ENCODE results near the gene PTGDS. TPM values are rescaled to one million over a fixed set of nuclear protein-coding genes. Genes with fewer than 3 reads are reported as not detected.
"Not testable (repeated sequence)": the region's sequence is repeated elsewhere in the genome, so short reads cannot be mapped to it uniquely, and the experiment has no call there.

Gene PTGDS
- total and polyA plus RNA-seq, 4 donors = 304 to 6,990 (median 1,953) TPM

GRCh38 chr9:136995772-136996311, 18.5 kb downstream of the PTGDS start:
- Histone ChIP-seq H3K27me3 (ENCODE audit: control insufficient read depth, insufficient read depth, low read length) (peaks cover 17% of the 10 kb centered on the region), H3K36me3 (ENCODE audit: control insufficient read depth, insufficient read depth, low read length) (peaks cover 36% of the 10 kb centered on the region), H3K9me3 (ENCODE audit: control insufficient read depth, insufficient read depth, low read length) (no peaks in the 10 kb centered on the region), H3K4me1 (ENCODE audit: control insufficient read depth, insufficient read depth, low read length) (peaks cover 53% of the 10 kb centered on the region), H3K4me3 (ENCODE audit: low read depth, low read length) (no peak overlapping the region), H3K27ac (ENCODE audit: low read depth, low read length) (peak overlapping the region; percentile 8)
- peak in 1 of 6 donors; percentile 79 for DNase-seq (ENCODE audit: low read depth in 4 of 6, low spot score in 6 of 6)
- WGBS (ENCODE audit: insufficient coverage) = 30% methylated on average over 12 of the region's 12 CpGs

GRCh38 chr9:136996361-136997292, 19.3 kb downstream of the PTGDS start, which contains the start of gene CLIC3:
Gene CLIC3 (minus strand): TSS chr9:136996568. CDS start chr9:136996543, 25 bp downstream.
- 29% methylated on average over 32 of the region's 35 CpGs for WGBS (ENCODE audit: insufficient coverage)
- H3K27me3 ChIP-seq (ENCODE audit: control insufficient read depth, insufficient read depth, low read length) = peaks cover 17% of the 10 kb centered on the region
- H3K36me3 ChIP-seq (ENCODE audit: control insufficient read depth, insufficient read depth, low read length) = peaks cover 36% of the 10 kb centered on the region
- H3K4me3 ChIP-seq (ENCODE audit: low read depth, low read length) = no peak within 1 kb of the TSS
- no peaks in the 10 kb centered on the region for H3K9me3 ChIP-seq (ENCODE audit: control insufficient read depth, insufficient read depth, low read length)
- peak within 1 kb of the TSS; percentile 8 for H3K27ac ChIP-seq (ENCODE audit: low read depth, low read length)
- H3K4me1 ChIP-seq (ENCODE audit: control insufficient read depth, insufficient read depth, low read length) = peaks cover 51% of the 10 kb centered on the region
- DNase-seq (ENCODE audit: low read depth in 4 of 6, low spot score in 6 of 6) = no peak

- Histone ChIP-seq H3K27me3 (ENCODE audit: control insufficient read depth, insufficient read depth, low read length) (peaks cover 19% of the 10 kb centered on the region), H3K27ac (ENCODE audit: low read depth, low read length) (no peak overlapping the region)
Measured at GRCh38 chr9:136997371-136997770, 20.1 kb downstream of the PTGDS start.

GRCh38 chr9:136997830-136998234, 20.5 kb downstream of the PTGDS start:
- no peak for DNase-seq (ENCODE audit: low read depth in 4 of 6, low spot score in 6 of 6)
- WGBS (ENCODE audit: insufficient coverage) = 66% methylated on average over 17 of the region's 18 CpGs
- Histone ChIP-seq H3K4me1 (ENCODE audit: control insufficient read depth, insufficient read depth, low read length) (peaks cover 43% of the 10 kb centered on the region), H3K4me3 (ENCODE audit: low read depth, low read length) (no peak overlapping the region), H3K27me3 (ENCODE audit: control insufficient read depth, insufficient read depth, low read length) (peaks cover 19% of the 10 kb centered on the region), H3K9me3 (ENCODE audit: control insufficient read depth, insufficient read depth, low read length) (no peaks in the 10 kb centered on the region), H3K36me3 (ENCODE audit: control insufficient read depth, insufficient read depth, low read length) (peaks cover 36% of the 10 kb centered on the region), H3K27ac (ENCODE audit: low read depth, low read length) (no peak overlapping the region)

More at GRCh38 chr9:136997371-136997770, 20.1 kb downstream of the PTGDS start:
- peaks cover 48% of the 10 kb centered on the region for H3K4me1 ChIP-seq (ENCODE audit: control insufficient read depth, insufficient read depth, low read length)
- no peak overlapping the region for H3K4me3 ChIP-seq (ENCODE audit: low read depth, low read length)
- no peaks in the 10 kb centered on the region for H3K9me3 ChIP-seq (ENCODE audit: control insufficient read depth, insufficient read depth, low read length)
- H3K36me3 ChIP-seq (ENCODE audit: control insufficient read depth, insufficient read depth, low read length) = peaks cover 36% of the 10 kb centered on the region
- DNase-seq (ENCODE audit: low read depth in 4 of 6, low spot score in 6 of 6) = no peak
- 71% methylated on average over 10 of the region's 10 CpGs for WGBS (ENCODE audit: insufficient coverage)

- Histone ChIP-seq H3K4me3 (ENCODE audit: low read depth, low read length) (no peak overlapping the region), H3K36me3 (ENCODE audit: control insufficient read depth, insufficient read depth, low read length) (peaks cover 12% of the 10 kb centered on the region), H3K27ac (ENCODE audit: low read depth, low read length) (no peak overlapping the region), H3K9me3 (ENCODE audit: control insufficient read depth, insufficient read depth, low read length) (no peaks in the 10 kb centered on the region), H3K27me3 (ENCODE audit: control insufficient read depth, insufficient read depth, low read length) (peaks cover 12% of the 10 kb centered on the region), H3K4me1 (ENCODE audit: control insufficient read depth, insufficient read depth, low read length) (peaks cover 26% of the 10 kb centered on the region)
- DNase-seq (ENCODE audit: low read depth in 4 of 6, low spot score in 6 of 6) = no peak
- 85% methylated on average over 9 of the region's 10 CpGs for WGBS (ENCODE audit: insufficient coverage)
Measured at GRCh38 chr9:137000177-137000930, 23.1 kb downstream of the PTGDS start.

GRCh38 chr9:137001857-137002645, 24.7 kb downstream of the PTGDS start:
- Histone ChIP-seq H3K4me1 (ENCODE audit: control insufficient read depth, insufficient read depth, low read length) (peaks cover 20% of the 10 kb centered on the region), H3K36me3 (ENCODE audit: control insufficient read depth, insufficient read depth, low read length) (peaks cover 12% of the 10 kb centered on the region), H3K27me3 (ENCODE audit: control insufficient read depth, insufficient read depth, low read length) (peaks cover 7% of the 10 kb centered on the region), H3K4me3 (ENCODE audit: low read depth, low read length) (no peak overlapping the region), H3K27ac (ENCODE audit: low read depth, low read length) (no peak overlapping the region), H3K9me3 (ENCODE audit: control insufficient read depth, insufficient read depth, low read length) (no peaks in the 10 kb centered on the region)
- 90% methylated on average over 16 of the region's 20 CpGs for WGBS (ENCODE audit: insufficient coverage)
- DNase-seq (ENCODE audit: low read depth in 4 of 6, low spot score in 6 of 6) = no peak

GRCh38 chr9:137002646-137003041, 25.3 kb downstream of the PTGDS start:
- Histone ChIP-seq H3K9me3 (ENCODE audit: control insufficient read depth, insufficient read depth, low read length) (no peaks in the 10 kb centered on the region), H3K4me3 (ENCODE audit: low read depth, low read length) (no peak overlapping the region), H3K36me3 (ENCODE audit: control insufficient read depth, insufficient read depth, low read length) (peaks cover 18% of the 10 kb centered on the region), H3K27me3 (ENCODE audit: control insufficient read depth, insufficient read depth, low read length) (peaks cover 2% of the 10 kb centered on the region), H3K27ac (ENCODE audit: low read depth, low read length) (no peak overlapping the region), H3K4me1 (ENCODE audit: control insufficient read depth, insufficient read depth, low read length) (peaks cover 20% of the 10 kb centered on the region)
- 86% methylated on average over 10 of the region's 10 CpGs for WGBS (ENCODE audit: insufficient coverage)
- no peak for DNase-seq (ENCODE audit: low read depth in 4 of 6, low spot score in 6 of 6)

- not testable (repeated sequence) for H3K27ac ChIP-seq (ENCODE audit: low read depth, low read length); H3K4me3 ChIP-seq (ENCODE audit: low read depth, low read length); H3K27me3 ChIP-seq (ENCODE audit: control insufficient read depth, insufficient read depth, low read length); H3K9me3 ChIP-seq (ENCODE audit: control insufficient read depth, insufficient read depth, low read length); DNase-seq (ENCODE audit: low read depth in 4 of 6, low spot score in 6 of 6)
- H3K4me1 ChIP-seq (ENCODE audit: control insufficient read depth, insufficient read depth, low read length) = peaks cover 20% of the 10 kb centered on the region
- 51% methylated on average over 6 of the region's 17 CpGs for WGBS (ENCODE audit: insufficient coverage)
- peaks cover 33% of the 10 kb centered on the region for H3K36me3 ChIP-seq (ENCODE audit: control insufficient read depth, insufficient read depth, low read length)
Measured at GRCh38 chr9:137004285-137004684, 27.0 kb downstream of the PTGDS start.

Measured in spinal cord (tissue), 10 donors.